GM12872 (cell line): ENCODE results near the gene HLA-DMA.

Source experiments
- TF ChIP-seq, protein P1 (sequence below): IDR thresholded peaks from 3 replicates; pipeline ENCODE4 v1.5.1; 2011; ENCODE audit warnings: low read depth, mild to moderate bottlenecking, low read length, moderate library complexity; ENCODE audit not compliant: insufficient read depth

The HLA-DMA gene

DNA sequence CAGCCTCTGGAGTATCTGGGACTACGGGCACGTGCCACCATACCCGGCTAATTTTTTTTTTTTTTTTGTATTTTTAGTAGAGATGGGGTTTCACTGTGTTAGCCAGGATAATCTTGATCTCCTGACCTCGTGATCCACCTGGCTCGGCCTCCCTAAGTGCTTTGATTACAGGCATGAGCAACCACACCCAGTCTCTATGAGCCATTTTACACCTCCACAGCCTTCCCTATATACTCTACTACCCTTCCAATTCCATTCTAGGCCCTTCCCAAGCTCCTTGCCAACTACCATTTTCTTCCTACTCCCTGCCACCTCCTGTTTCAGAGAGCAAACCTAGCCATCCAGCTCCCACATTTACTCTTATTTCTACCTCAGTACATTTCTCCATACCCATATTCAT is 7.7 kb upstream of the HLA-DMA start:
- TF ChIP-seq, protein P1, sequence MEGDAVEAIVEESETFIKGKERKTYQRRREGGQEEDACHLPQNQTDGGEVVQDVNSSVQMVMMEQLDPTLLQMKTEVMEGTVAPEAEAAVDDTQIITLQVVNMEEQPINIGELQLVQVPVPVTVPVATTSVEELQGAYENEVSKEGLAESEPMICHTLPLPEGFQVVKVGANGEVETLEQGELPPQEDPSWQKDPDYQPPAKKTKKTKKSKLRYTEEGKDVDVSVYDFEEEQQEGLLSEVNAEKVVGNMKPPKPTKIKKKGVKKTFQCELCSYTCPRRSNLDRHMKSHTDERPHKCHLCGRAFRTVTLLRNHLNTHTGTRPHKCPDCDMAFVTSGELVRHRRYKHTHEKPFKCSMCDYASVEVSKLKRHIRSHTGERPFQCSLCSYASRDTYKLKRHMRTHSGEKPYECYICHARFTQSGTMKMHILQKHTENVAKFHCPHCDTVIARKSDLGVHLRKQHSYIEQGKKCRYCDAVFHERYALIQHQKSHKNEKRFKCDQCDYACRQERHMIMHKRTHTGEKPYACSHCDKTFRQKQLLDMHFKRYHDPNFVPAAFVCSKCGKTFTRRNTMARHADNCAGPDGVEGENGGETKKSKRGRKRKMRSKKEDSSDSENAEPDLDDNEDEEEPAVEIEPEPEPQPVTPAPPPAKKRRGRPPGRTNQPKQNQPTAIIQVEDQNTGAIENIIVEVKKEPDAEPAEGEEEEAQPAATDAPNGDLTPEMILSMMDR = no peak

DNA sequence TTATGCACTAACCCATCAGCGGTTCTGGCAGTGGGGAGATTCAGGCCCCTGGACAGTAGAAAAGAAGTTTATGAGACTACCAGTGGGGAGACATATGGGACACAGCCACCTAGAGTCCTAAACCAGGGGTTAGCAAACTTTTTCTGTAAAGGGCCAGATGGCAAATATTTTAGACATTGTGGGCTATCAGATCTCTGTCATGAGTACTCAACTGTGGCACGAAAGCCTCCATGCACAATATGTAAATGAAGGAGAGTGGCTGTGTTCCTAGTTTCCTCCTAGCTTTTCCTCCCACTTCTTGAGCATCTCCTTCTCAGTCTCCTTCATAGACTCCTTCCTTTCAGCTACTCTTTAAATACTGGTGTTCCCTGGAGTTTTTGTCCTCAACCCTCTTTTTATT is 3.3 kb upstream of the HLA-DMA start:
- TF ChIP-seq, protein P1 = no peak

- TF ChIP-seq, protein P1 = peak; percentile 74
These were observed 2.3 kb upstream of the HLA-DMA start for GRCh38 chr6:32954986-32955802.

- TF ChIP-seq, protein P1 = no peak
These were observed 1.4 kb upstream of the HLA-DMA start for GRCh38 chr6:32954267-32954666.

DNA sequence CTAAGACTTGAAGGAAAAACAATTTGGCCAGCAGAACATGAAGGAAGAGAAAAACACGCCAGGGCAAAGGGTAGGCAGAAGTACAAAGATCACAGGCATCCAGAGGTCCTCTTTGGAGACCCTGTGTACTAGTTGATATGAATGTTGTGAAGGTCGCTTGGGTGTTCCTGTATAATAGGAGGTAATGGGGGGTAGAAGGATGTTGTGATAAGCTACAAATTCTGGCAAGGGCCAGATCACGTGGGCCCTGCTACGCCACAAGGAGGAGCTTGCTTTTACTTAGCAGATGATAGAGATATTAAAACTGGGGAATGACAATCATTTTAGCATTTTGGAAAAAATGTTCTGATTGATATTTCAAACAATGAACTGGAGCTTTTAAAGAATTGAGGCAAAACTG is 878 bp upstream of the HLA-DMA start:
- TF ChIP-seq, protein P1 = no peak

DNA sequence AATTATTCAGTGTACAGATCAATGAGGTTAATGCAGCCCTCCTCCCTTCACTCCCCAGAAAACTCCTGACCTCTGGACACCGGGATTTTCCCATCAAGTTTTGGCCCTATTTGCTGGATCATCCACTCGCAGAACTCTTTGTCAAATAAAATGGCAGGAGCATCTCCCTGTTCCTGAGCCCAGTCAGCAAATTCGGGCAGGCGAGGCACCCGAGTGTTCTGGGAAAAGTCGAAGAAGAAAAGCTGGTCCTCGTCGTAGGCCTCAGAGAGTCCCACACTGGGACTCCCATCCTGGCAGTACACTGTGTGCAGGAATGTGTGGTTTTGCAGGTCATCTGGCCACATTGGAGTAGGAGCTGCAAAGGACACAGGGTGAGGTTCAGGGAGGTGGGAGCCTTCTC is 2.4 kb downstream of the HLA-DMA start:
- TF ChIP-seq, protein P1 = no peak

DNA sequence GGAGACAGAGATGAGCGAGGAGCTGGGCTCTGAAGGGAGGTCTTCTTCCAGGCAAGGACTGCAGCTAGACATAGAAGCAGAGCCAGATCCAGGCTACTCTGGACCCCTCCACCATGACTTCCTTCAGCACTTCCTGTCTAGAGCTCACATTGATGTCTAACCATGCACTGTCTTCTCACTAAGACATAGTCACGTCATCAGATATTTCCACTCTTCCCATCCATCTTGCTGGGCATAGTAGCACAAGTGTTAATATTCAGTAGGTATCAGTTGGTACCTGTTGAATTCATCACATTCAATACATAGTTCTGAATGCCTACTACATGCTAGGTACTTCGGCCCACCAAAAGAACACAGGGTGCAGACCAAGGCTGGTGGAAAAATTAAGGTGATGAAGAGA is 2.9 kb downstream of the HLA-DMA start:
- TF ChIP-seq, protein P1 = no peak
